NOMO-1 treated with dmso at 0.1 percent for 144 hours (cell line): Measurements from ENCODE around the gene CLEC2D.
A peak's percentile ranks its signal among the peaks of the same experiment; 100 is the strongest.
"Not testable (repeated sequence)": the region's sequence is repeated elsewhere in the genome, so short reads cannot be mapped to it uniquely, and the experiment has no call there.

Source experiments
- DNase-seq: peaks from one replicate; lab custom pipeline; 2025; ENCODE audit not compliant: unreplicated experiment; lab: John Stamatoyannopoulos, UW

Gene CLEC2D

DNA sequence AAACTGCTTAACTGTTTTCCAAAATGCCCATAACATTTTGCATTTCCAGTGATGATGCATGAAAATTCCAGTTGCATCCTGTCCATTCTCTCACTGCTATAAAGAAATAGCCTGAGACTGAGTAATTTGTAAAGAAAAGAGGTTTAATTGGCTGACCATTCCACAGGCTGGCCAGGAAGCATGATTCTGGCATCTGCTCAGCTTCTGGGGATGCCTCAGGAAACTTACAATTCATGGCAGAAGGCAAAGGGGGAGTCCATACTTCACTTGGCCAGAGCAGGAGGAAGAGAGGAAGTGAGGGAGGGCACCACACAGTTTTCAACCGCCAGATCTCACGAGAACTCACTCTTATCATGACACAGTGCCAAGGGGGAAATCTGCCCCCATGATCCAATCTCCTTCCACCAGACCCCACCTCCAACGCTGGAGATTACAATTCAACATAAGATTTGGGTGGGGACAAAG lies 18.2 kb upstream of the CLEC2D start:
- DNase-seq: peak; percentile 21

GRCh38 chr12:9660046-9660445 lies 9.5 kb upstream of the CLEC2D start:
- no peak for DNase-seq

GRCh38 chr12:9661720-9662119 lies 7.8 kb upstream of the CLEC2D start:
- no peak for DNase-seq

GRCh38 chr12:9662488-9662887 lies 7.0 kb upstream of the CLEC2D start:
- DNase-seq: no peak

- no peak for DNase-seq
Measured at GRCh38 chr12:9667403-9668160, 1.9 kb upstream of the CLEC2D start.

DNA sequence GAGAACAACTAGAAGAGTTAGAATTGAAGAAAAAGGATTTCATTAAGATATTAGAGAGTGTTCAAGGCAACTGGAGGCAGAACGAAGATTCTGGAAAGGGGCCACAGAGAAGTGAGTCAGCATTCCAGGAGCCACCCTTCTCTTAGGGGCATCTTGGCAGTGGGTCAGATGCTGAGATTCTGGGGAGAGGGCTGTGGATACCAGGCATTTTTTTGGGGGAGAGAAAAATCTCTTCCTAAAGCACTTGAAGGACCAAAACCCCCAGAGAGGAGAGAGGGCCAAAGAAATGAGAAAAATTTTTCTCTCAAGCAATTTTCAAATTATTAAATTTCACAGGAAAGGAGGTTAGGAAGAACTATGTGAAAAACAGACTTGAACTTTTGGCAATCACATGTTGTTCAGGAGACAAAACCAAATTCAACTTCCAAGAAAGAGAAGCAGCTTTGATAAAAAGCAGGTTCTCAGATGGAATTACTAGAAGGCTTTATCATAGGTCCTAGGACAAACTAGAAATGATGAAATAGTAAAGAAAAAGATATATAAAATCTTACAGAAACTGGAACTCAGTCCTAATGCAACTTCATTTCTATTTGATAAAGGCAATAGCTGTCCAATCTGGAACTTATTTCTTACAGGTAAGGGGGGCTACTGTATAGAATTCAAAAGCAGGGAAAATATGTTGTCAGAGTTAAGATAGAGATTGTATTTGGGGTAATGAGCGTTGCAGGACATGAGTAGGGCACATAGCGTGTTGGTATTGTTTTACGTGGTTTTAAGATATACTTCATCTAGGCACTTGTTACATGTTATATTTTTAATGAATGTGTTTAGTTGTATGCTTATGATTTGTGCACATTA lies 1.1 kb upstream of the CLEC2D start:
- DNase-seq: no peak

DNA sequence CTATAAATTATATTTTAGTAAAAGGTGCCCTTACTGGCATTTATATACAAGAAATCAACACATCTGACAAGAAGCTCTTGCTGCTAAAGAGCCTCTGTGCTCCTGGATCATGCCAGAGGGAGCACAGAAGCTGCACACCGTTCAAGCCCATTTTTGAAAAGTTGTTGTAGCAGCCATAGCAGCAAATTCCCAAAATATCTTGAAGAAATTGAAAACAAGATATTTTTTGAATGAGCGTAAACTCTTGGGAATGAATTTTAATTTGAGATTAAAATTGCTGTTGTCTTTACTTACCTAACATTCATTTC lies 540 bp upstream of the CLEC2D start:
- no peak for DNase-seq

DNA sequence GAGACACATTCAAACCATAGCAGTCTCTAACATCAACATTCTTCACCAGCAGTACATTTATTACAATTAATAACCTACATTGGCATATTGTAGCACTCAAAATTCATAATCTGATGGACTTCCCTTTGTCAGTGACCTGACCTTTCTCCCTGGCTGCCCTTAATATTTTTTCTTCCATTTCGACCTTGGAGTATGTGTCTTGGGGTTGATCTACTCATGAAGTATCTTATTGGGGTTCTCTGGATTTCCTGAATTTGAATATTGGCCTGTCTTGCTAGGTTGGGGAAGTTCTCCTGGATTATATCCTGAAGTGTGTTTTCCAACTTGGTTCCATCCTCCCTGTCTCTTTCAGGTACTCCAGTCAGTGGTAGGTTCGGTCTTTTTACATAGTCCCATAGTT lies 2.8 kb downstream of the CLEC2D start:
- not testable (repeated sequence) for DNase-seq

GRCh38 chr12:9673404-9674225 lies 4.1 kb downstream of the CLEC2D start:
- DNase-seq: no peak

- no peak for DNase-seq
Measured at GRCh38 chr12:9674226-9674590, 4.7 kb downstream of the CLEC2D start.

GRCh38 chr12:9682508-9682907 lies 13.0 kb downstream of the CLEC2D start:
- not testable (repeated sequence) for DNase-seq

GRCh38 chr12:9682949-9683348 lies 13.4 kb downstream of the CLEC2D start:
- not testable (repeated sequence) for DNase-seq

GRCh38 chr12:9685366-9685765 lies 15.9 kb downstream of the CLEC2D start:
- not testable (repeated sequence) for DNase-seq

DNA sequence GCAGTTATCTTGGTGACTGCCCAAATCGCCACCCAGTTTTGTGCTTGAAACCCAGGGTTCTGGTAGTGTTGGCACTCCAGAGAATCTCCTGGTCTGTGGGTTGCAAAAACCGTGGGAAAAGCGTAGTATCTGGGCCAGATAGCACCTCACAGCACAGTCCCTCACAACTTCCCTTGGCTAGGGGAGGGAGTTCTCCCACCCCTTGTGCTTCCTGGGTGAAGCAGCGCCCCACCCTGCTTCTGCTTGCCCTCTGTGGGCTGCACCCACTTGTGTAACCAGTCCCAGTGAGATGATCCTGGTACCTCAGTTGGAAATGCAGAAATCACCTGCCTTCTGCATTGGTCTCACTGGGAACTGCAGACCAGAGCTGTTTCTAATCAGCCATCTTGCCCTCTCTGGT lies 16.4 kb downstream of the CLEC2D start:
- no peak for DNase-seq

- DNase-seq: no peak
Measured at GRCh38 chr12:9687228-9687627, 17.7 kb downstream of the CLEC2D start.

GRCh38 chr12:9692909-9693308 lies 23.4 kb downstream of the CLEC2D start:
- no peak for DNase-seq

DNA sequence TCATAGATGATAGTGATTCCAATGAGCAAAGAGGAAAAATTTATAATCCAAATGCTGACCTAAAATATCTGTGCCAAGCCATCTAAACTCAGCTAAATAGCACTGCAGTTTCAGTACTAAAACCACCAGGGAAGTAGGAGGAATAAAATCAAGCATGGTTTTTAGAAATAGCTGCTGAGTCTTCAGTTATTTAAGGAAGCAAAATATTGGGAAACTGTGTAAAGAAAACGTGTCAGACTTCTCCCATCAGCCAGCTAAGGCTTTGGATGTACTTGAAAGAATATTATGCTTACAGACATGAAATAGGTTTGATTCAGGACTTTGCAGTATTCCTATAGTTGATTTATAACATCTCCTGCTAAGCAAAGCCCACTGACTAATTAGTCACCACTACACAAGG lies 24.7 kb downstream of the CLEC2D start:
- no peak for DNase-seq

DNA sequence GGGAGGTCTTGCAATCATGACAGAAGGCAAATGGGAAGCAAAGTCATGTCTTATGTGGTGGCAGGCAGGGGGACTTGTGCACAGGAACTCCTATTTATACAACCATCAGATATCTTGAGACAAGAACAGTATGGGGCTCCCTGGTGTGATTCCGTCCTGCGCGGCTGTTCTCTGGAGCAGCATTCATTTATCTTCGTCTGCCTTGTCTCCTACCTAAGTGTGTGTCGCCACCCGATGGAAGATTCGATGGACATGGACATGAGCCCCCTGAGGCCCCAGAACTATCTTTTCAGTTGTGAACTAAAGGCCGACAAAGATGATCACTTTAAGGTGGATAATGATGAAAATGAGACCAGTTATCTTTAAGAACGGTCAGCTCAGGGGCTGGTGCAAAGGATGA lies 25.6 kb downstream of the CLEC2D start:
- not testable (repeated sequence) for DNase-seq

DNA sequence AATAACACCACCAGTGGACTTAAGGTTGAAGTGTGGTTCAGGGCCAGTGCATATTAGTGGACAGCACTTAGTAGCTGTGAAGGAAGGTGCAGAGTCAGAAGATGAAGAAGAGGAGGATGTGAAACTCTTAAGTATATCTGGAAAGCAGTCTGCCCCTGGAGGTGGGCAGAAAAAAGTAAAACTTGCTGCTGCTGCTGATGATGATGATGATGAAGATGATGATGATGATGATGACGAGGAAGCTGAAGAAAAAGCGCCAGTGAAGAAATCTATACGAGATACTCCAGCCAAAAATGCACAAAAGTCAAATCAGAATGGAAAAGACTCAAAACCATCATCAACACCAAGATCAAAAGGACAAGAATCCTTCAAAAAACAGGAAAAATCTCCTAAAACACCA lies 26.1 kb downstream of the CLEC2D start:
- not testable (repeated sequence) for DNase-seq

DNA sequence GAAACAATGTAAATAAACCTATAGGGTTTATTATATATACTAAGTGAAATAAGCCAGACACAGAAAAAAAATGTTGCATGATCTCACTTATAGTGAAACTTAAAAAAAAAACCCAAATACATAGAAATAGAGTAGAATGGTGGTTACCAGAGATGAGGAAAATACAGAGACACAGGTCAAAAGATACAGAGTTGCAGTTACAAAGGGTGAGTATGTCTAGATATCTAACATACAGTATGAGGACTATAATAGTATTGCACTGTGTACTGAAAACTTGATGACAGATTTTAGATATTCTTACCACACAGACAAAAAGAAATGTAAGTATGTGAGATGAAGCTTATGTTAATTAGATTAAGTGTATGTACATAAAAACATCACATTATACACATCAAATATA lies 28.1 kb downstream of the CLEC2D start:
- DNase-seq: no peak

DNA sequence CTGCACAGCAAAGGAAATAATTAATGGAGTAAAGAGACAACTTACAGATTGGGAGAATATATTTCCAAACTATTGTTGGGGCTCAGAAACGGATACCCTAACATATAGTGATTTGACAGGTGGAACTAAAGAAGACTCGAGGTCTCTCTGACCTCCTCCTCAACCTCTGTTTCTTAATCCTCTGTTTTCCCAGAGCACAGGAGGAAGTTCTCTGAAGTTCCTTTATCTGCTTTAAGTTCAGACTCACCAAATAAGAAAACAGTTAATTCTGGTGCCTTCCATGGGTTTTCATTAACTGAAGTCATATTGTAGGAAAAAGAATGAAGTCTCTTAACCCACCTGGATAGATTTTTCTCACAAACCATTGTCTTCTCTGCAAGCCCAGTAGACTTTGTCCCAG lies 29.2 kb downstream of the CLEC2D start:
- no peak for DNase-seq
